K562 (cell line): ENCODE measurements around the gene BOD1L1. TPM values are rescaled to one million over a fixed set of nuclear protein-coding genes. Genes with fewer than 3 reads are reported as not detected.

Experiments
- ATAC-seq: fragments of 200-7000 bp; cut with Tn5 transposase; 3 replicates; pipeline ENCODE4 v1.9.1; 2020; ENCODE audit warnings: moderate library complexity
- BruUV-seq: library from RNA; stranded (reverse); fragments of 400-500 nt; replicated peaks from 2 replicates; lab custom pipeline; 2021; lab: Mats Ljungman, UMichigan
- CTCF ChIA-PET: fragments of 300-600 bp; formaldehyde crosslinking; extraction: SDS; loops from one replicate; lab custom pipeline; 2021; ENCODE audit warnings: low intra/inter-chr PET ratio; lab: Yijun Ruan, JAX
- POLR2A ChIA-PET: fragments of 300-600, 350-650 bp; sonication (Branson Sonifier 250); formaldehyde crosslinking; extraction: SDS; loops from one replicate; lab custom pipeline; 2021; ENCODE audit warnings: antibody characterized with exemption, inconsistent platforms; lab: Yijun Ruan, JAX
- DNase-seq, 4 experiments: peaks; one replicate each; pipeline versions ENCODE4 v3.0.0 to v3.0.0-alpha.2; 2011 to 2018; ENCODE audit warnings: low spot score in 3 of 4, mixed read lengths in 3 of 4; ENCODE audit errors: extremely low read depth in 1 of 4
- FAIRE-seq: peaks from 2 replicates; lab custom pipeline; 2011; peaks lifted over from hg19 to GRCh38; lab: Jason Lieb, UNC
- H2AFZ ChIP-seq: 2 replicates; pipeline ENCODE4 v1.6.0; 2011; ENCODE audit warnings: low read depth, low read length, control low read depth, inconsistent platforms
- H3K27ac ChIP-seq: fragments of 200-600 bp; 3 replicates; pipeline ENCODE4 v1.8.0; 2011; ENCODE audit warnings: low read depth, mild to moderate bottlenecking, control low read depth, inconsistent platforms, low read length, moderate library complexity, mixed read lengths; ENCODE audit errors: extremely low read depth
- H3K27me3 ChIP-seq, 2 experiments: fragments of 300-600 bp in 1 of 2; 2 replicates in 1 of 2; 3 replicates in 1 of 2; pipeline versions ENCODE4 v1.6.0 to v1.8.0; 2011; ENCODE audit warnings: inconsistent platforms in 2 of 2, low read length in 2 of 2, mild to moderate bottlenecking in 1 of 2, mixed read lengths in 1 of 2, moderate library complexity in 1 of 2; ENCODE audit not compliant: control insufficient read depth in 2 of 2, insufficient read depth in 2 of 2
- H3K36me3 ChIP-seq: fragments of 300-600 bp; 3 replicates; pipeline ENCODE4 v1.8.0; 2011; ENCODE audit warnings: mild to moderate bottlenecking, low read length, inconsistent platforms; ENCODE audit not compliant: control insufficient read depth, insufficient read depth
- H3K4me1 ChIP-seq, 2 experiments: fragments of 200-600 bp in 1 of 2; replicated peaks in 1 of 2; 2 replicates in 1 of 2; 3 replicates in 1 of 2; pipeline versions ENCODE4 v1.5.1 to v1.8.0; 2011; ENCODE audit warnings: inconsistent platforms in 2 of 2, low read length in 2 of 2, mild to moderate bottlenecking in 1 of 2, mixed read lengths in 1 of 2, moderate library complexity in 1 of 2; ENCODE audit not compliant: control insufficient read depth in 2 of 2, insufficient read depth in 2 of 2
- H3K4me2 ChIP-seq: 2 replicates; pipeline ENCODE4 v1.6.1; 2011; ENCODE audit warnings: low read length, control low read depth, inconsistent platforms, mixed read lengths; ENCODE audit not compliant: insufficient read depth
- H3K4me3 ChIP-seq: fragments of 200-600 bp; sonication (generic), shearing (Covaris generic); 2 replicates; pipeline ENCODE4 v1.5.1; 2016; ENCODE audit warnings: control low read depth, inconsistent platforms
- H3K79me2 ChIP-seq: fragments of 200-600 bp; 3 replicates; pipeline ENCODE4 v1.8.0; 2011; ENCODE audit warnings: low read length, inconsistent platforms; ENCODE audit not compliant: control insufficient read depth, insufficient read depth
- H3K9ac ChIP-seq, 2 experiments: 2 replicates each; pipeline versions ENCODE4 v1.6.0 to v1.6.1; 2011; ENCODE audit warnings: low read depth in 2 of 2, low read length in 2 of 2, control low read depth in 1 of 2, inconsistent platforms in 1 of 2, mild to moderate bottlenecking in 1 of 2, mixed read lengths in 1 of 2; ENCODE audit not compliant: insufficient read depth in 1 of 2
- H3K9me1 ChIP-seq: one replicate; pipeline ENCODE4 v1.6.0; 2011; ENCODE audit warnings: inconsistent platforms, mild to moderate bottlenecking, low read length, moderate library complexity; ENCODE audit not compliant: control insufficient read depth, insufficient read depth
- H3K9me3 ChIP-seq: replicated peaks from 2 replicates; pipeline ENCODE4 v1.5.1; 2011; ENCODE audit warnings: low read depth, low read length, inconsistent platforms; ENCODE audit not compliant: control insufficient read depth, insufficient read depth
- H4K20me1 ChIP-seq: replicated peaks from 2 replicates; pipeline ENCODE4 v1.6.1; 2011; ENCODE audit warnings: low read length, inconsistent platforms, mixed read lengths; ENCODE audit not compliant: control insufficient read depth, insufficient read depth
- BRD4 ChIP-seq: fragments of 200-600 bp; sonication (generic); IDR thresholded peaks from 2 replicates; pipeline ENCODE4 v1.6.1; 2017; ENCODE audit warnings: inconsistent platforms
- CTCF ChIP-seq, 3 experiments: IDR thresholded peaks in 2 of 3; conservative IDR thresholded peaks in 1 of 3; 2 replicates each; pipeline ENCODE4 v1.5.1; 2011 to 2012; ENCODE audit warnings: low read length in 3 of 3, mild to moderate bottlenecking in 3 of 3, control low read depth in 2 of 3, improper control_type of control experiment in 1 of 3, inconsistent platforms in 1 of 3, low read depth in 1 of 3, mixed read lengths in 1 of 3, moderate library complexity in 1 of 3; ENCODE audit not compliant: insufficient read depth in 2 of 3
- FOXK2 ChIP-seq, 2 experiments: fragments of 450-650 bp; IDR thresholded peaks in 1 of 2; conservative IDR thresholded peaks in 1 of 2; 2 replicates each; pipeline ENCODE4 v1.6.1; 2016; ENCODE audit warnings: low read depth in 2 of 2, mild to moderate bottlenecking in 1 of 2
- HNRNPLL ChIP-seq: fragments of 200-400 bp; formaldehyde crosslinking; IDR thresholded peaks from 2 replicates; pipeline ENCODE4 v1.6.1; 2017; ENCODE audit warnings: low read length, low read depth, mild to moderate bottlenecking; ENCODE audit not compliant: poor library complexity, severe bottlenecking
- RAD51 ChIP-seq: fragments of 450-650 bp; IDR thresholded peaks from 2 replicates; pipeline ENCODE4 v1.7.1; 2016; ENCODE audit warnings: low read depth, mild to moderate bottlenecking, borderline replicate concordance
- THAP7 ChIP-seq: fragments of 250-450 bp; sonication (Bioruptor Pico); IDR thresholded peaks from 2 replicates; pipeline ENCODE4 v1.5.0; 2021
- ZFX ChIP-seq: sonication (generic); formaldehyde crosslinking; IDR thresholded peaks from 2 replicates; pipeline ENCODE4 v1.8.0; 2022; ENCODE audit warnings: mild to moderate bottlenecking, missing genetic modification reagents, moderate library complexity
- ZNF121 ChIP-seq: sonication (generic); formaldehyde crosslinking; conservative IDR thresholded peaks from 2 replicates; pipeline ENCODE4 v1.8.0; 2022; ENCODE audit warnings: missing genetic modification reagents
- ZNF699 ChIP-seq: fragments of 250-450 bp; sonication (Bioruptor Pico); IDR thresholded peaks from 2 replicates; pipeline ENCODE4 v1.8.0; 2021; ENCODE audit warnings: mild to moderate bottlenecking, moderate library complexity; ENCODE audit not compliant: insufficient replicate concordance
- WGBS: fragments of 100-300 bp; shearing (Covaris generic); methylation state at CpG from one replicate; pipeline ENCODE4 v1.1.6; 2016; ENCODE audit warnings: low coverage, mixed read lengths; ENCODE audit not compliant: insufficient coverage; ENCODE audit errors: missing lambda C conversion rate; 5-methylcytosine and 5-hydroxymethylcytosine counted together
- in situ Hi-C: fragments of 300-500 bp; cut with MboI; formaldehyde crosslinking; loops from 4 replicates; pipeline ENCODE4 v1.15.0; 2018; ENCODE audit warnings: inconsistent platforms, mixed read lengths
- intact Hi-C: fragments of 100-400 bp; cut with micrococcal nuclease; formaldehyde crosslinking; loops from 2 replicates; pipeline ENCODE4 v1.14.2; 2022
- polyA plus RNA-seq, 8 experiments: library from polyadenylated mRNA; depleted of rRNA in 4 of 8; stranded (reverse) in 5 of 8; unstranded in 3 of 8; fragments of >200 nt; fragmentation: Nextera tagmentation in 2 of 8; fragmentation: Illumina TruSeq in 1 of 8; extraction: Ambion mirVana in 2 of 8; extraction: Trizol in 1 of 8; gene quantifications; 2 replicates each; pipeline versions ENCODE4 v1.2.1 to v1.2.3, GENCODE V29; 2011 to 2014; ENCODE audit warnings: inconsistent platforms in 1 of 8, missing spikeins in 1 of 8
- total RNA-seq, 7 experiments: library from RNA; depleted of rRNA in 6 of 7; stranded (reverse); fragments of >200 nt in 6 of 7; fragmentation: Illumina TruSeq in 2 of 7; extraction: Trizol in 2 of 7; gene quantifications; 2 replicates each; pipeline versions ENCODE4 v1.2.1 to v1.2.3, GENCODE V29; 2011 to 2021; ENCODE audit warnings: low replicate concordance in 1 of 7

Gene BOD1L1
- total and polyA plus RNA-seq, 9 of the 15 experiments (the other 6 are each of a cell fraction or from before 2014, with no cell fraction given): 4.8 to 23.2 (median 17.7) TPM

GRCh38 chr4:13611283-13611842 lies 16.2 kb downstream of the BOD1L1 start:
- FAIRE-seq: no peak
- H3K36me3 ChIP-seq: peaks cover 87% of the 10 kb centered on the region

DNA sequence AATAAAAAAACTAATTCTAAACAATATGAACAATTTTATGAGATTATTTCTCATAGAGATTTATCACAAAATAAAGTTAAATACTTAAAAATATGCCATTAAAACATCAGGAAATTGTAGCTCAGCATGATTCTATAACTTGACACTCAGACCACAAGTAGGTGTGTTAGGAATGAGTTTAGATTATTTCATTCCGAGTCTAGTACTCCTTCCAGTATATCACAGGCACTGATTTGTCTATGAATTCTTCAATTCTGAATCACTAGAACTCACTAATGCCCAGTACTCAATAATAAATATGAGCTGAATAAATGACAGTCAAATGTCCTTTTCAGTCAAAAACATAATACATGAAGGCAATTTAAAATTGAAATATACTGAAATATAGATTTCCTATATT lies 22.2 kb downstream of the BOD1L1 start:
- Histone ChIP-seq H3K9ac (no peak overlapping the region), H3K4me2 (no peak overlapping the region), H3K36me3 (peaks cover 75% of the 10 kb centered on the region), H3K4me3 (no peak overlapping the region), H3K27ac (no peak overlapping the region), H3K9me3 (no peaks in the 10 kb centered on the region; the same call in 1 of the 2 replicates), H4K20me1 (no peaks in the 10 kb centered on the region), H3K27me3 (no peaks in the 10 kb centered on the region)
- WGBS: 80% methylated on average over 1 of the region's 1 CpG
- FAIRE-seq: no peak
- no peak for DNase-seq
- no TSS peak for BruUV-seq
- ChIA-PET POLR2A (interaction anchor here (1.0 kb wide), 1 partner anchor 12 kb away, joined by 3 read pairs; no protein-coding TSS in a partner anchor), CTCF (no interaction called here)
- ATAC-seq: no peak
- intact Hi-C loops: no loop called here
- no peak for TF ChIP-seq BRD4
- TF ChIP-seq CTCF (IDR thresholded peaks at IDR 0.05 in 2 of 3, conservative IDR thresholded peaks at IDR 0.05 in 1 of 3; ENCODE audit: insufficient read depth in 2 of 3, low read depth in 1 of 3, low read length in 3 of 3): no peak
- TF ChIP-seq ZNF121 (CRISPR knock-in tag): no peak
- no peak for TF ChIP-seq RAD51
- TF ChIP-seq, all 486 proteins: peak for 0
- Histone ChIP-seq H3K4me1 (no peaks in the 10 kb centered on the region), H3K79me2 (no peaks in the 10 kb centered on the region), H3K9me1 (no peaks in the 10 kb centered on the region), H2AFZ (no peak overlapping the region)
- in situ Hi-C loops: no loop called here

More at GRCh38 chr4:13611283-13611842, 16.2 kb downstream of the BOD1L1 start:
- Histone ChIP-seq H3K4me2 (no peak overlapping the region), H3K27ac (no peak overlapping the region), H3K9me1 (no peaks in the 10 kb centered on the region), H3K9ac (no peak overlapping the region), H3K79me2 (no peaks in the 10 kb centered on the region), H3K4me3 (no peak overlapping the region), H2AFZ (no peak overlapping the region), H3K9me3 (no peaks in the 10 kb centered on the region; the same call in 1 of the 2 replicates), H3K4me1 (no peaks in the 10 kb centered on the region), H3K27me3 (no peaks in the 10 kb centered on the region), H4K20me1 (no peaks in the 10 kb centered on the region)
- in situ Hi-C loops: no loop called here
- intact Hi-C loops: no loop called here
- DNase-seq (no peak), ATAC-seq (no peak)
- TF ChIP-seq ZFX (CRISPR knock-in tag) (no peak), ZNF699 (no peak), HNRNPLL (no peak), THAP7 (CRISPR knock-in tag) (no peak), FOXK2 (conservative IDR thresholded peaks at IDR 0.05 in 1 of 2, IDR thresholded peaks at IDR 0.05 in 1 of 2; ENCODE audit: low read depth in 2 of 2) (no peak)
- WGBS: 95% methylated on average over 3 of the region's 3 CpGs
- no TSS peak for BruUV-seq
- CTCF ChIA-PET: no interaction called here
- POLR2A ChIA-PET: no interaction called here
